GM10266 (cell line): ENCODE results near the gene UBL5.

Experiments
- DNase-seq: peaks from one replicate; pipeline ENCODE4 v3.0.0; 2012; ENCODE audit errors: extremely low spot score
- CTCF ChIP-seq: IDR thresholded peaks from 2 replicates; pipeline ENCODE4 v1.5.1; 2012; ENCODE audit warnings: mild to moderate bottlenecking, low read depth; ENCODE audit not compliant: control insufficient read depth, insufficient read depth; ENCODE audit errors: missing control alignments

UBL5 gene

GRCh38 chr19:9878511-9879196, 50.9 kb downstream of the UBL5 start:
- TF ChIP-seq CTCF: no peak

More at GRCh38 chr19:9878511-9879196, 50.9 kb downstream of the UBL5 start:
- no peak for DNase-seq
